ENCODE data around the gene RAP2C. TPM values are rescaled to one million over a fixed set of nuclear protein-coding genes. Genes with fewer than 3 reads are reported as not detected.
A peak's percentile ranks its signal among the peaks of the same experiment; 100 is the strongest.

The RAP2C gene
- 10 to 100 TPM; 21.6 to 24.7 (median 24.2) TPM for polyA plus RNA-seq

GRCh38 chrX:132219343-132219768 is at the start of gene RAP2C:
Gene RAP2C (minus strand): TSS chrX:132219447. CDS start chrX:132217268, 2,179 bp downstream.
- peak; percentile 56 to 62 (median 58) for DNase-seq
- Mint-ChIP-seq H3K4me3 (peak within 1 kb of the TSS; percentile 86 to 94 (median 93)), H3K9me3 (no peaks in the 10 kb centered on the region), H3K36me3 (peaks cover 0 to 3% (median under 1%) of the 10 kb centered on the region in 3 donors), H3K27me3 (ENCODE audit: low read depth in 3 of 3) (peaks cover 20 to 23% (median 20%) of the 10 kb centered on the region in 3 donors), H3K27ac (peak within 1 kb of the TSS; percentile 75 to 97 (median 96)), H3K4me1 (peaks cover 28 to 38% of the 10 kb centered on the region in 2 donors)

DNA sequence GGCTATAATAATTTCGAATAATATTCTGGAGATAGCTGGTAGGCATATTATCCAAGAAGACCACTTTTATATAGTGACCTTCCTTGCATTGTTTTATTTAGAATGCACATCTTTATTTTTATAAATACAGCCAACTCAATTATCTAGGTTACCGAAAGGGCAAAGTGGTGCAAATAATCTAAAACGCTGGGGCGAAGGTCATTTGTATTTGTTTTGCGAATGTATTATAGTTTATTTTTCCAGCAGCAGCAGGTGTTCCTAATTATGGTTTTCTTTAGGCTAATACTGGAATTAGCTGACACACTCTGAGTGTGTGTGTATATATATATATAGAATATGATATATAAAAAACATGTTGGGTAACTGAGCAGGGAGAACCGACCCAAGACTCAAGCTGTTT is 48.1 kb upstream of the RAP2C start:
- no peak overlapping the region for H3K4me3 Mint-ChIP-seq
- no peak for DNase-seq

DNA sequence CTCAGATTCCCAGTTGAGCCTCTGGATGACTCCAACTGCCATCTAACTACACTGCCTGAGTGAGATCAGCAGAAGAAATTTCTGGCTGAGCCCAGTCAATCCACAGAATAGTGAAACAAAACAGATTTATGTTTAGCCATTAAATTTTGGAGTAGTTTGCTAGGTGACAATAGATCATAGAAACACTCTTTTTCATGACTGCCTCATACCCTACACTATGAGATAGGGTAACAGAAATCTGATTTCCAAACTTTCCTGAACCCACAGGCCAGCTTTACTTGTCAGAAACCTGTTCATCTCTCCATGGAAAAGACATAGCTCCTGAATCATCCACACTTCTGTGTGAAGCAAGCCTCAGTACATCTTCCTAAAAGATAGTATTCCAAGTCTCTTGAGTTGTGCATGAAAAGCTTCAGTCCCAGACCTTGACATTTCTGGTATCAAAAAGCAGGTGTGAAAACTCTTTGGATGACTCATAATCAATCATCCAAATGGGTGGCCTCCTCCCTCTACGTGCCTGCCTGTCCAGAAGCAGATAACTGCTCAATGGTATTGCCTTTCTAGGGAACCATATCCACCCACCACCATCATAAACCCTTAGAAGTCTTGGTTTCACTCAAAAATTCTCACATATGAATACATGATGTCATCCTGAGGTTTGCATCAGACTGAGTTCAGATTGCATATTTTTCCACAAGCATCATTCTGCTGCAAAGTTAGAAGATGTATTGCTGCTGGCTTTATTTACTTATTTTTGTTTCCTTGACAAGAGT is 47.5 kb upstream of the RAP2C start:
- H3K27ac Mint-ChIP-seq, result no peak overlapping the region
- no peaks in the 10 kb centered on the region for H3K36me3 Mint-ChIP-seq
- H3K9me3 Mint-ChIP-seq, result no peaks in the 10 kb centered on the region
- H3K4me3 Mint-ChIP-seq, result no peak overlapping the region
- DNase-seq, result no peak
- H3K4me1 Mint-ChIP-seq, result no peaks in the 10 kb centered on the region
- peaks cover 2 to 4% (median 4%) of the 10 kb centered on the region in 3 donors for H3K27me3 Mint-ChIP-seq (ENCODE audit: low read depth in 3 of 3)

More for the DNA sequence above, 48.1 kb upstream of the RAP2C start:
- Mint-ChIP-seq H3K4me1 (no peaks in the 10 kb centered on the region), H3K27ac (no peak overlapping the region), H3K27me3 (ENCODE audit: low read depth in 3 of 3) (peaks cover 2 to 4% (median 2%) of the 10 kb centered on the region in 3 donors), H3K9me3 (no peaks in the 10 kb centered on the region), H3K36me3 (no peaks in the 10 kb centered on the region)

DNA sequence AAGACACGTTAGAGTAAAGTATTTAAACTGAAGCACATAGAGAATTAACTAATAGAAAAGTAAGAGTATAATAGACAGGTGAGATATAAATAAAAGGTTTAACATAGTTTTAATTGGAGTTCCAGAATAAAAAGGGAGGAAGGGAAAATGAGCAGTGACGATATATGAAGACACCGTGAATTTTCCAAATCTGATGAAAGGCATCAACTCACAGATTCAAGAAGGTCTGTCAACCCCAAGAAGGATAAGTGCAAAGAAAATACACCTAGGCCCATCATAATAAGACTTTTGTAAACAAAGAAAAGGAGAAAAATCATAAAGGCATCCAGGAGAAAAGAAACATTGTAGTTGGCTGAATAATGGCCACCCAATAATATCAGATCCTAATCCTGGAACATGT is 43.9 kb upstream of the RAP2C start:
- Mint-ChIP-seq H3K27me3 (ENCODE audit: low read depth in 3 of 3) (peaks cover 0 to 4% (median 2%) of the 10 kb centered on the region in 3 donors), H3K36me3 (peaks cover 0 to 3% (median 3%) of the 10 kb centered on the region in 3 donors), H3K9me3 (peaks cover 0 to 1% (median 0%) of the 10 kb centered on the region in 6 donors), H3K27ac (no peak overlapping the region), H3K4me1 (no peaks in the 10 kb centered on the region), H3K4me3 (no peak overlapping the region)
- no peak for DNase-seq

- Mint-ChIP-seq H3K27ac (no peak overlapping the region), H3K27me3 (ENCODE audit: low read depth in 3 of 3) (peaks cover 0 to 4% (median 2%) of the 10 kb centered on the region in 3 donors), H3K4me1 (peaks cover 0 to 2% of the 10 kb centered on the region in 2 donors), H3K4me3 (no peak overlapping the region), H3K9me3 (peaks cover 0 to 1% (median 0%) of the 10 kb centered on the region in 6 donors), H3K36me3 (peaks cover 0 to 3% (median 3%) of the 10 kb centered on the region in 3 donors)
- DNase-seq, result no peak
Observed at GRCh38 chrX:132258509-132258908, 39.3 kb upstream of the RAP2C start.

DNA sequence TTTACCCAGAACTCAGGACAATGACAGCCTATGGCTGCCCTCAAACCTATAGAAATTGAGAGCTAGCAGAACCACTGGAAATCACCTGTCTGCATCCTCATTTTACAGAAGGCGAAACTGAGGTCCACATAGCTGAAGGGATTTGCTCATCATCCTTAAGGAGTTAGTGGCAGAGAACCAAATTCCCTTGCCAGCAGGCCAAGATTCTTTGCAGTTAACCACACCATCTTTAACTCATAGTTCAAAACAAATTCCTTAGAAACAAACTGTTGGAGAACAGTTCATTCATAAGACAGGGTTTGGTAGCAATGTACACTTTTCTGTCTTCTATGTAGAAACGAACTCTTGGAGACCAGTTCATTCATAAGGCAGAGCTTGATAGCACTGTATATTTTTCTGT is 37.9 kb upstream of the RAP2C start:
- peaks cover 0 to 2% of the 10 kb centered on the region in 2 donors for H3K4me1 Mint-ChIP-seq
- H3K9me3 Mint-ChIP-seq, result peaks cover 0 to 1% (median 0%) of the 10 kb centered on the region in 6 donors
- peaks cover 0 to 4% (median 1%) of the 10 kb centered on the region in 3 donors for H3K27me3 Mint-ChIP-seq (ENCODE audit: low read depth in 3 of 3)
- H3K27ac Mint-ChIP-seq, result no peak overlapping the region
- peaks cover 0 to 6% (median 3%) of the 10 kb centered on the region in 3 donors for H3K36me3 Mint-ChIP-seq
- DNase-seq, result no peak
- no peak overlapping the region for H3K4me3 Mint-ChIP-seq

DNA sequence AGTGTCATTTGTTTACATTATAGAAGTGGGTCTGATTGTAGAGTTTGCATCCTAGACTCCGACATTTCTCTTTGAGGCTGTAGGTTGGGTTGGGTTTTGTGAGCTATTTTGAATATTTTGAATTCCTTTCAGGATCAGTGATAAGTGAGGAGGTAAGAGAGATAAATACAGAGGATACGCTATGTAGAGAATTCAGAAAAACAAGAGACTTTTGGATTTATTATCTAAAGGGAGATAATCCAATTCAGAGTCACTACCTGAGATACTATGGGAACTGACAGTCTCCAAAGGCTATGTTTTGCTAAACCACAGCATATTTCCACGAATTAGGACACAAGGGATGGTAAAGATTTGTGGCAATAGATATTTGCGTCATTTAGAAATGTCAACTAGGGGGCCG is 16.9 kb upstream of the RAP2C start:
- no peak for DNase-seq
- Mint-ChIP-seq H3K9me3 (no peaks in the 10 kb centered on the region), H3K36me3 (no peaks in the 10 kb centered on the region), H3K27me3 (ENCODE audit: low read depth in 3 of 3) (peaks cover 2 to 5% (median 2%) of the 10 kb centered on the region in 3 donors), H3K27ac (no peak overlapping the region), H3K4me1 (peaks cover 0 to 2% of the 10 kb centered on the region in 2 donors), H3K4me3 (no peak overlapping the region)

GRCh38 chrX:132235488-132235887 is 16.2 kb upstream of the RAP2C start:
- Mint-ChIP-seq H3K9me3 (no peaks in the 10 kb centered on the region), H3K36me3 (no peaks in the 10 kb centered on the region), H3K27ac (no peak overlapping the region), H3K27me3 (ENCODE audit: low read depth in 3 of 3) (peaks cover 2 to 5% (median 4%) of the 10 kb centered on the region in 3 donors), H3K4me3 (no peak overlapping the region), H3K4me1 (peaks cover 0 to 2% of the 10 kb centered on the region in 2 donors)
- no peak for DNase-seq

- H3K4me3 Mint-ChIP-seq, result no peak overlapping the region
- H3K27me3 Mint-ChIP-seq (ENCODE audit: low read depth in 3 of 3), result peaks cover 4 to 7% (median 7%) of the 10 kb centered on the region in 3 donors
- H3K27ac Mint-ChIP-seq, result no peak overlapping the region
- no peaks in the 10 kb centered on the region for H3K9me3 Mint-ChIP-seq
- no peaks in the 10 kb centered on the region for H3K4me1 Mint-ChIP-seq
- DNase-seq, result no peak
- no peaks in the 10 kb centered on the region for H3K36me3 Mint-ChIP-seq
Observed at GRCh38 chrX:132231587-132231986, 12.3 kb upstream of the RAP2C start.

DNA sequence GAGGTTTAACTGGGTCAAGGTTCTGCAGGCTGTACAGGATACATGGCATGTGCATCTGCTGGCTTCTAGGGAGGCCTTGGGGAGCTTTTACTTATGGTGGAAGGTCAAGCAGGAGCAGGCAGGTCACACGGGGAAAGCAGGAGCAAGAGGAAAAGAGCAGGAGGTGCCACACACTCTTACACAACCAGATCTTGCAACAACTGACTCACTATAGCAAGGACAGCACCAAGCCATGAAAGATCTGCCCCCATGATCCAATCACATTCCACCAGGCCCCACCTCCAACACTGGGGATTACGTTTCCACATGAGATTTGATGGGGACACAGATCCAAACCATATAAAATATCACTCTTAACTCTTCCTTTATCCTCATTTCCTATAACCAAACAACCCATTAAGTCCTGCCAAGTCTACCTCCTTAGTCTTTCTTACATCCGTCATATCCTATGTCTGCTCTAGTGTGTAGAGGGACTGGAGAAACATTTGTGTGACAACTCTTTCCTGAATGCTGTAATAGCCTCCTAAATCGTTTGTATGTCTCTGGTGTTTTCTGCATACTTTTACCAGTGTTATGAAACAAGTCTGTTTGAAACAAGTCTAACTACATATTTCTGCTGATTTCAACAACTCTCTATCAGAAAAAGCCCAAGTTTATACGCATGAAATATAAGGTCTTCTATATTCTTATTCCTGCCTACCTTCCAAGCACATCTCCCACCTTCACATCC is 8.3 kb upstream of the RAP2C start:
- no peak for DNase-seq
- H3K4me1 Mint-ChIP-seq, result no peaks in the 10 kb centered on the region
- no peaks in the 10 kb centered on the region for H3K36me3 Mint-ChIP-seq
- H3K27ac Mint-ChIP-seq, result no peak overlapping the region
- no peak overlapping the region for H3K4me3 Mint-ChIP-seq
- no peaks in the 10 kb centered on the region for H3K9me3 Mint-ChIP-seq
- peaks cover 2 to 12% (median 4%) of the 10 kb centered on the region in 3 donors for H3K27me3 Mint-ChIP-seq (ENCODE audit: low read depth in 3 of 3)

DNA sequence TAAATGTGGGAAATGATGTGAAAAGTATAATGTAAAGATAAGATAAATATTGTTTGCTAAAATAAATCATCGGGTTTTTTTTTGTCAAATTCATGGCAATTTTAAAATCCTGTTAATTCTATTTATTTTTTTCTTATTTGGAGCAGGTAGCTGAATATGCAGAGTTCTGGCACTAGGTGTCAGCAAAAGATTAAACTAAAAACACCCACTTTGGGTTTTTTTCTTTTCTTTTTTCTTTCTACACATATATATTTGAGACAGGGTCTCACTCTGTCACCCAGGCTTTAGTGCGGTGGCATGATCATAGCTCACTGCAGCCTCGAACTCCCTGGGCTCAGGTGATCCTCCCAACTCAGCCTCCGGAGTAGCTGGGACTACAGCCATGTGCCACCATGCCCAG is 6.9 kb upstream of the RAP2C start:
- no peak for DNase-seq
- no peaks in the 10 kb centered on the region for H3K9me3 Mint-ChIP-seq
- H3K36me3 Mint-ChIP-seq, result no peaks in the 10 kb centered on the region
- H3K4me3 Mint-ChIP-seq, result no peak overlapping the region
- H3K27me3 Mint-ChIP-seq (ENCODE audit: low read depth in 3 of 3), result peaks cover 3 to 12% (median 4%) of the 10 kb centered on the region in 3 donors
- no peak overlapping the region for H3K27ac Mint-ChIP-seq
- H3K4me1 Mint-ChIP-seq, result no peaks in the 10 kb centered on the region

DNA sequence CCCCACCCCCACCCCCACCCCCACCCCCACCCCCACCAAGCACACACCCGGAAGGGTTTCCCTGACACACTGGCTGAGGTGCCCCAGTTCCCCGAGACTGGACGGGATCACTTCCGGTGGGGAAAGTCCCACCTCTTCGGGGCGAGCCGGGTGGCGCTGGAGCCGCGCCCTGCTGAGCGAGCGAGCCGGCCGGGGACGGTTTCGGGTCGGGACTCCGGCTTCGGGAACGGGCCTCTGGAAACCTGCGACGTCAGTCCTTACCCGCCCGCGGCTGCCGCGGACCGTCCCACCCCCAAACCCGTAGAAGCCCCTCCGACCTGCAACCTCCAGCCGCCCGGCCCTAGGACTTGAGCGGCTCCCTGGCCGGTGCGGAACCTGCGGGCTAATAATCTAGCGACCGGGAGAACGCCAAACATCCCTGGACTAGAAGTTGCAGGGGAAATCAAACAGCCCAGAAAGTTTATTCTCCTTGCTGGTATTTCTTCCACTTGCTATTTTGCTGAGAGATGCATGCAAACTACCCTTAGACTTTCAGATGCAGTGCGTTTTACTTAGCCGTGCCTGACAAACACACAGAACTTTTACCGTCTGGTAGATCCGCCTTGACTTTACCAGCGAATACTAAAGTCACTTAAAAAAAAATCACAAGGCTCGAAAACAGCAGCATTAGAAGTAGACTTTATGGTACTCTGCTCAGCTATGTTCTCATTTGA is 991 bp downstream of the RAP2C start:
- Mint-ChIP-seq H3K27ac (peak overlapping the region; percentile 75 to 97 (median 96)), H3K4me1 (peaks cover 34 to 48% of the 10 kb centered on the region in 2 donors), H3K36me3 (peaks cover 0 to 7% (median 4%) of the 10 kb centered on the region in 3 donors), H3K9me3 (no peaks in the 10 kb centered on the region), H3K4me3 (peak overlapping the region; percentile 86 to 94 (median 93)), H3K27me3 (ENCODE audit: low read depth in 3 of 3) (peaks cover 19 to 23% (median 20%) of the 10 kb centered on the region in 3 donors)
- peak; percentile 79 to 84 (median 82) for DNase-seq

Data from immature natural killer cell (primary cell).